Stimulated activated CD4-positive, alpha-beta T cell treated with anti-CD3 and anti-CD28 coated beads, TNF-alpha, amount 100 ng/mL, for 4 hours (primary cell): ENCODE measurements around the gene PAK1IP1.
A peak's percentile ranks its signal among the peaks of the same experiment; 100 is the strongest.
"Not testable (repeated sequence)": the region's sequence is repeated elsewhere in the genome, so short reads cannot be mapped to it uniquely, and the experiment has no call there.

Experiments used
- DNase-seq, 3 experiments: peaks; one replicate each; pipeline ENCODE4 v3.0.0-alpha.2; 2020; ENCODE audit warnings: low read depth in 3 of 3

Gene PAK1IP1, protein sequence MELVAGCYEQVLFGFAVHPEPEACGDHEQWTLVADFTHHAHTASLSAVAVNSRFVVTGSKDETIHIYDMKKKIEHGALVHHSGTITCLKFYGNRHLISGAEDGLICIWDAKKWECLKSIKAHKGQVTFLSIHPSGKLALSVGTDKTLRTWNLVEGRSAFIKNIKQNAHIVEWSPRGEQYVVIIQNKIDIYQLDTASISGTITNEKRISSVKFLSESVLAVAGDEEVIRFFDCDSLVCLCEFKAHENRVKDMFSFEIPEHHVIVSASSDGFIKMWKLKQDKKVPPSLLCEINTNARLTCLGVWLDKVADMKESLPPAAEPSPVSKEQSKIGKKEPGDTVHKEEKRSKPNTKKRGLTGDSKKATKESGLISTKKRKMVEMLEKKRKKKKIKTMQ

DNA sequence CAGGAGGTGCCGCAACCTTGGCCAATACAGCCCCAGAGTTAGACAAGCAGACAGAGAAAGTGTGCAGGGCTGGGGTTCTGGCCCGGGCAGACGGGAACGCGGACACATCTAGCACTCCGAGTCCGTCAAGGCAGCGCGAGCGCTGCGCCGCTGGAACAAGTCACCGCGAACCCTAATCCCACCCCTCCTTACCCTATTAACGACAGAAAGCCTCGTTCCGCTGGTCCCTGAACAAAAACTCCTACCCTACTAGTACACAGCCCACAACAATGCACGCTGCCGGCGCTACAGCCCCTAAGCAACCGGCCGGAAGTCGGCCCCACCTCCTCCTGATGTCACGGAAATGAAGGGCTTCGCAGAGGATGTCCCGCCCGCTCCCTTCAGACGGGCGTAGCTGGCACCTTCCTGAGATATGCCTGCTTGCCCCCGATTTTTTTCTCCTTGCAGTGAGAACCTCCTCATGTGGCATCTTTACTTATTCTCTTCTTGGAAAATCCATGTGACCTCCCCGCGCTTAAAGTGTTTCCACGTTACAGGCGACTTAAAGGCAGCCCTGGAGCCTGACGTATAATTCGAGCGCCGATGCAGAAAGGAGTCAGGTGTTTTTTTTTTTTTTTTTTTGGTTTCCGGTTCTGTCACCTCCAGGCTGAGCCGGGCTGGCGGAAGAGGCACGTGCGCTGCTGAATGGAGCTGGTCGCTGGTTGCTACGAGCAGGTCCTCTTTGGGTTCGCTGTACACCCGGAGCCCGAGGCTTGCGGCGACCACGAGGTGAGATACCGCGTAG, at the start of gene PAK1IP1, which contains the start of gene C6orf52:
TSS of gene PAK1IP1 (plus strand) at position 671 of the 784 bp plus-strand sequence. CDS start at position 685, 14 bp downstream.
TSS of gene C6orf52 (minus strand) at position 315 of the 784 bp plus-strand sequence. CDS start 7,066 bp downstream, outside the sequence.
- DNase-seq: peak; percentile 80 to 87 (median 86)

DNA sequence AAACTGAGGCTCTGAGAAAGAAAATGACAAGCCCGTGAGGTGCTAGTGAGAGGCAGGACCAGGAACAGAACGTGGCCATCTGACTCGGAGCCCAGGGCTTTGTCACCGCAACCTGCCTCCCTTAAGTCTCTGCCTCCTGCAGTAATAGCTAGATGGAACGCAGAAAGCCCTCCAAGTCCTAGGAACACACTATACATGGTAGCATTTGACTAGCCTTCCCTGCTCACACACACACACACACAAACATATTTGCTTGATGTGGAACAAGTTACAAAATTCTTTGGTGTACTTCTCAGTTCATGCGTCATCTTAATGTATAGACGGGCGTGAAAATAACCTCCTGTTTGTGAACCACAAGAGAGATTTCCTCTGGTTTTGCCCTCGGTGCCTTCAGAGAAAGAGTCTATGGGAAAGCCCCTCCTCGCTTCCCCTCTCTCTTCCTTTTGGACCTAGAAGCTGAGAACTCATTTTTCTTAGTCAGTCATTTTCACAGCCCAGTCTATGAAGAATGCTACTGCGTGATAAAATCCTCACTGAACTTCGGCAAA, 39.2 kb upstream of the PAK1IP1 start:
- DNase-seq: no peak

DNA sequence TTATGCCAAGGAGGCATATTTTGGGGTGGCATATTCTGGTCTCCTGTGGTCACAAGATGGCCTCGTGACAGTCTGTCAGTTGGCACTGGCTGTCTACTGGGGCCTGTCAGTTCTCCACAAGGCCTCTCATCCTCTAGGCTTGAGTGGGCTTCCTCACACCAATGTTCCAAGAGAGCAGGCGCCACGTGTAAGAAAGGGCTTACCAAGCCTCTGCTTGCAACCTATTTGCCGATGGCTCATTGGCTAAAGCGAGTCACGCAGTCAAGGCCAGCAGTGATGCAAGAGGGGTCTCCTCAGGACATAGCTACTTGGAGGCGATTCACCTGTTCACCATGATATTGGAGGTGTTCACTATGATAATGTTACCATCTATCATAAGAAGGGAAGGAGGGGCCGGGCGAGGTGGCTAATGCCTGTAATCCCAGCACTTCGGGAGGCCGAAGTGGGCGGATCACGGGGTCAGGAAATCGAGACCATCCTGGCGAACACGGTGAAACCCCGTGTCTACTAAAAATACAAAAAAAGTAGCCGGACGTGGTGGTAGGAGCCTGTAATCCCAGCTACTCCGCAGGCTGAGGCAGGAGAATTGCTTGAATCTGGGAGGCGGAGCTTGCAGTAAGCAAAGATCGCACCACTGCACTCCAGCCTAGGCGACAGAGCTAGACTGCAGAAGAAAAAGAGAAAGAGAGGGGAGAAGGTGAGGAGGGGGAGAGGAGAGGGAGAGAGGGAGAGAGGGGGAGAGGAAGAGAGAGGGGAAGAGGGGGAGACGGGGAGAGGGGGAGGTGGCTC, 35.7 kb upstream of the PAK1IP1 start:
- DNase-seq: no peak

GRCh38 chr6:10659699-10660348, 34.9 kb upstream of the PAK1IP1 start:
- no peak for DNase-seq

DNA sequence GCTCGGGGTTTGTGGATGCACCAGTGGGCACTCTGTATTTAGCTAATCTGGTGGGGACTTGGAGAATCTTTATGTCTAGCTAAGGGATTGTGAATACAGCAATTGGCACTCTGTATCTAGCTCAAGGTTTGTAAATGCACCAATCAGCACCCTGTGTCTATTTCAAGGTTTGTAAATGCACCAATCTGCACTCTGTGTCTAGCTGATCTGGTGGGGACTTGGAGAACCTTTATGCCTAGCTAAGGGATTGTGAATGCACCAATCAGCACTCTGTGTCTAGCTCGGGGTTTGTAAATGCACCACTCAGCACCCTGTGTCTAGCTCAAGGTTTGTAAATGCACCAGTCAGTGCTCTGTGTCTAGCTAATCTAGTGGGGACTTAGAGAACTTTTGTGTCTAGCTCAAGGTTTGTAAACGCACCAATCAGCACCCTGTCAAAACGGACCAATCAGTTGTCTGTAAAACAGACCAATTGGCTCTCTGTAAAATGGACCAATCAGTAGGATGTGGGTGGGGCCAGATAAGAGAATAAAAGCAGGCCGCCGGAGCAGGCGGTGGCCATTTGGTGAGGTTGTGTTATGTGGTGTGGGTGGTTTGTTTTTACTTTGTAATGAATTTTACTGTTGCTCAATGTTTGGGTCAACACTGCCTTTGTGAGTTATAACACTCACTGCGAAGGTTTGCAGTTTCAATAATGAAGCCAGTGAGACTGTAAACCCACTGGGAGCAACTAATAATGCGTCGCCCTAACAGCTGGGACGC, 34.2 kb upstream of the PAK1IP1 start:
- not testable (repeated sequence) for DNase-seq

DNA sequence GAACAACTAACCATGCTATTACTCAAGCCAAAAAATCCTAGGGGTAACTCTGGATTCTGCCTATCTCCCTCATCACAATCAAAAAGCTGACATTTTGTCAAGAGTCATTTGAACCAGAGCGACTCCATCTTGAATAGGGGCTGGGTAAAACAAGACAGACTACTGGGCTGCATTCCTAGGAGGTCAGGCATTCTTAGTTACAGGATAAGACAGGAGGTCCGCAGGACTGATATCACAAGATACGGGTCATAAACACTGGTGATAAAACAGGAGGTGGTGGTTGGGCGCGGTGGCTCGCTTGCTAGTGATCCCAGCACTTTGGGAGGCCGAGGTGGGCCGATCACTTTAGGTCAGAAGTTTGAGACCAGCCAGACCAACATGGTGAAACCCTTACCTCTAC, 32.6 kb upstream of the PAK1IP1 start:
- DNase-seq: no peak

GRCh38 chr6:10662742-10663141, 32.0 kb upstream of the PAK1IP1 start:
- no peak for DNase-seq

- DNase-seq: not testable (repeated sequence)
Measured at GRCh38 chr6:10665595-10665994, 29.2 kb upstream of the PAK1IP1 start.

DNA sequence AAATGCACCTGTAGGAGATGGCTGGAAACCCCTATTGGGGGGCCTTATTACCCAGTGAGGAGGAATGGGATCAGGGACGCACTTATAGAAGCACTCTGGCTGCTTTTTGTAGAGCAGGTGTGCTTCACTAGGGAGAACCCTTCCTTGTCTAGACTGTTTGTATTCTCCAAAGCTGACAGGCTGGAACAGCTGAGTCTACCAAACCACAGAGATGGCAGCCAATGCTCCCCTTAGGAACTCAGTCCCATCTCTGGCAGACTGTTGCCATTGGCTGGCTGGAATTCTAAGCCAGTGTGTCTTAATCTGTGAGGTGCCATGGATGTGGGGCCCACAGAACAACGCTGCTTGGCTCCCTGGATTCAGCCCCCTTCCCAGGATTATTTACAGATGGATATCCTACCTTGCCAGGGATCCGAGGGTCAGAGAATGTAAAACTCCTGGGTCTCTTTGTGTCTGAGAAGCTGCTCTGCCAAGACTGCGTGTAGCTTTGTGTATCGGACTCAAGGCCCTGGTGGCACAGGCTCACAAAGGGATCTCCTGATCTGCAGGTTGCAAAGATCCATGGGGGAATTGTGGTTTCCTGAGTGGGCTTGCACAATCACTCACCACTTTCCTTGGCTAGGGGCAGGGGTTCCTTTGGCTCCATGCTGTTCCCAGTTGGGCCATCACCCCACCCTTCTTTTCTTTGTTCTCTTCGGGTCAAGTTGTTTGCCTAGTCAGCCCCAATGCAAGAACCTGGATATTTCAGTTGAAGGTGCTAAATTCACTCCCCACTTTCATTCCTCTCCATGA, 26.4 kb upstream of the PAK1IP1 start:
- DNase-seq: no peak

DNA sequence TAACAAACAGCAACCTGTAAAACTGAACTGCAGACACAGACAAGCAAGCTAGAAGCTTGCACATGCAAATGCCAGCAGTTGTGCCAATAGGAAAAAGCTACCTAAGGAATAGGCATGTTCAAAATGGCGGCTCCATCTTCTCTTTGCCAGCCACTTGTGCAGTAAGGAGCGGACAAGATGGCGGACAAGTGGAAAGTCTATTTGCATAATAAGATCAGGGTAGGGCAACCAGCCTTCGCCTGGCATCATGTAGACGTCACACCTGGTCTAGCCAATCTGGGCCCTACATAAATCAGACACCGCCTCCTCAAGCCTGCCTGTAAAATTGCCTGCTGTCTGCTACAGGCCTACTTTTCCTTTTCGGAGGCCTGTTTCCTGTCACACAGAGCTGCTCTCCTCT, 18.4 kb upstream of the PAK1IP1 start:
- DNase-seq: no peak

DNA sequence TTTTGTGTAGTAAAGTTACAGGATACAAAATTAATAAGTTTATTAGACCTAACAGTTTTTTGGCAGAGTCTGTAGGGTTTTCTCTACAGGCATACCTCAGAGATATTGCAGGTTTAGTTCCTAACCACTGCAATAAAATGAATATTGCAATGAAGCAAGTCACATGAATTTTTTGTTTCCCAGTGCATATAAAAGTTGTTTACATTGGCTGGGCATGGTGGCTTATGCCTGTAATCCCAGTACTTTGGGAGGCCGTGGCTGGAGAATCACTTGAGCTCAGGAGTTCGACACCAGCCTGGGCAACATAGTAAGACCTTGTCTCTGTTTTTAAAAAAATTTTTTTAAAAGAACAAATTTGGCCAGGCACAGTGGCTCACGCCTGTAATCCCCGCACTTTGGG, 16.3 kb upstream of the PAK1IP1 start:
- no peak for DNase-seq

DNA sequence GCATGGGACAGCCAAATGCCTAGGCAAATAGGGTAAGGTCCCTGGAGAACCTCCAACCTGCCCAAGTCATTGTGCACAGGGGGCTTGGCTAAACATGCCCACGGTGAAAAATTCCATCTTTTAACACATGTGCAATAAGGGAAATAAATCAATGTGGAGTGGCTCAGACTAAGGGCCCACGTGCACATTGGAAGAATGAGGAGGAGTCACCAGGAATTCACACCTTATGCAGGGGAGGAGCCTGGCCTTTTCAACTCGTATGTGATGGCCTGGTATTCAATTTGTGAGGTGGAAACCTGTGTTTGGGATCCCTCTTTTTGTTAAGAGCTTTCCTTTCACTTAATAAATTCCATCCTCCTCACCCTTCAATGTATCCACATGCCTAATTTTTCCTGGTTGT, 13.0 kb upstream of the PAK1IP1 start:
- no peak for DNase-seq

- DNase-seq: no peak
Measured at GRCh38 chr6:10682355-10682988, 12.3 kb upstream of the PAK1IP1 start.

GRCh38 chr6:10684618-10685017, 10.2 kb upstream of the PAK1IP1 start:
- DNase-seq: no peak

GRCh38 chr6:10685092-10685915, 9.5 kb upstream of the PAK1IP1 start:
- DNase-seq: no peak

GRCh38 chr6:10686901-10687300, 7.9 kb upstream of the PAK1IP1 start:
- DNase-seq: no peak

DNA sequence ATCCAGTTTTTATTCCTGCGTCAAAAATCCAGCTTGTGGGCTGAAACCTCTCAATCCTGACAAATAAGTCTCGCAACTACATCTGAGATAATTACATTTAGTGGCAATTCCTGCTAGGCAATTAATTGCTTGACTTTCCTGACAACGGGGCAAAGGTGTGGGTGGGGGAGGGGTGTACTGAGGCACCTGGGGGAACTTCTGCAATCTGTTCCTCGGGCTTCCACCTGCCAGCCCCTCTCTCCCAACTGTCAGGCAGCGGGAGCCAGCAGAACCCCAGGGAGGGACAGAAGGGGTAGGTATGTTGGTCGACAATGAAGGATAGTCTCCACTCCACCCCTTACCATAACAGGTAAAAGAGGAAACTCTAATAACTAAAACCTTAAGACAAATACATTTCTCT, 7.2 kb upstream of the PAK1IP1 start:
- no peak for DNase-seq
